ENCODE results near the gene CSTB.
A peak's percentile ranks its signal among the peaks of the same experiment; 100 is the strongest.

The CSTB gene

GRCh38 chr21:43749651-43750262 is 26.4 kb downstream of the CSTB start:
- DNase-seq (ENCODE audit: low read depth), result no peak

- DNase-seq (ENCODE audit: low read depth), result no peak
Measured at GRCh38 chr21:43748622-43749021, 27.5 kb downstream of the CSTB start.

- DNase-seq (ENCODE audit: low read depth), result no peak
Measured at GRCh38 chr21:43745772-43746517, 30.2 kb downstream of the CSTB start.

GRCh38 chr21:43744725-43745124 is 31.4 kb downstream of the CSTB start:
- DNase-seq (ENCODE audit: low read depth), result no peak

- no peak for DNase-seq (ENCODE audit: low read depth)
Measured at GRCh38 chr21:43743947-43744346, 32.2 kb downstream of the CSTB start.

- no peak for DNase-seq (ENCODE audit: low read depth)
Measured at GRCh38 chr21:43741423-43742096, 34.5 kb downstream of the CSTB start.

- DNase-seq (ENCODE audit: low read depth), result peak; percentile 38
Measured at GRCh38 chr21:43740497-43741156, 35.5 kb downstream of the CSTB start.

GRCh38 chr21:43739621-43740435 is 36.3 kb downstream of the CSTB start:
- DNase-seq (ENCODE audit: low read depth), result no peak

GRCh38 chr21:43737158-43737950 is 38.8 kb downstream of the CSTB start:
- no peak for DNase-seq (ENCODE audit: low read depth)

- DNase-seq (ENCODE audit: low read depth), result no peak
Measured at GRCh38 chr21:43736224-43736883, 39.8 kb downstream of the CSTB start.

GRCh38 chr21:43735236-43736091 is 40.6 kb downstream of the CSTB start:
- DNase-seq (ENCODE audit: low read depth), result no peak

- DNase-seq (ENCODE audit: low read depth), result no peak
Measured at GRCh38 chr21:43734928-43735229, 41.2 kb downstream of the CSTB start.

- DNase-seq (ENCODE audit: low read depth), result no peak
Measured at GRCh38 chr21:43734131-43734927, 41.8 kb downstream of the CSTB start.

GRCh38 chr21:43733529-43734071 is 42.5 kb downstream of the CSTB start:
- DNase-seq (ENCODE audit: low read depth), result peak; percentile 23

- no peak for DNase-seq (ENCODE audit: low read depth)
Measured at GRCh38 chr21:43733060-43733459, 43.0 kb downstream of the CSTB start.

GRCh38 chr21:43731891-43732711 is 44.0 kb downstream of the CSTB start:
- DNase-seq (ENCODE audit: low read depth), result peak; percentile 86

GRCh38 chr21:43731476-43731875 is 44.6 kb downstream of the CSTB start:
- DNase-seq (ENCODE audit: low read depth), result no peak
